Measurements from ENCODE around the gene TRPM8.

TRPM8 gene

DNA sequence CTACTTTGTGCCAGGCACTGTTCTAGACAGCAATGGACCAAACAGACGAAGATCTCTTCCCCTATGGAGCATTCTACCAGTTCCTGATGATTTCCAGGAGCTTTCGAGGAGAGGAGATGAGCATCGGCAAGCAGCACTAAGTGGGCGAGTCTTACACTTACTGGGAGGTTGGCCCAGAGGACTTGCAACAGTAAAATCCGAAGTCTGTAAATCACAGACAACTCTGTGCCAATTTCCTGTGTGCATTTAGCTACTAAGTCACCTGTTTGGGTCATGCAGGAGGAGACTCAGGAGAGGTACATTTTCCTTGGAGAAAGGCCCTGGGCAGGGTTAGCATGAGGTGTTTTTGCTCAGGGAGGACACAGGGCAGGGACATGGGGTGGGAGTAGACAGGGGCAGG is 58.9 kb downstream of the TRPM8 start:
- no peak for DNase-seq (ENCODE audit: low read depth in 2 of 2)

DNA sequence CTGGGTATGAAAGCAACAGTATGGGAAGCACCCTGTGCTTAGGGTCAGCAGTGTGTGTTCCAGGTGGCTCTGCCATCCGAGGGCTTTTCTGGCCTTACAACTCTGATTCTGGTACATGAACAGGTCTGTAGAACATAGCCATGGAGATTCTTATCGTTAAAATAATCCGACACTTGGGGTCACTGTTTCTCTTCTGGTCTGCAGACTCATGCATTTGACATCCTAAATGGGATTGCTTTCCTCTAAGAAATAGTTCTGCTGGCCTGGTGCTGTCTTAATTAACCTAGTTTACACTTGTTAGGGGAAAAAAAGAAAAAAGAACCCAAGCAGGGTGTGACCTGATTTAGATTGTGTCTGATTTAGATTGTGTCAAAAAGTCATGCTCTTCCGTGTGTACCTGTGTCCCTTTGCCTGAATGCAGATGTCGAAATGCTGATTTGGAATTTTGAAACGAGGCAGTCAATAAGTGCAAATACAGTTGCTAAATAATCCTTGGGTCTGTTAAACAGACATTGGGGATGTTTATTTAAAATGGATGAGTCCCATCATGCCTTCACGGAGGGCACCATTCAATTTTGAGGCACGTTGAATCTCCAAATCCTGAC is 59.6 kb downstream of the TRPM8 start:
- no peak for DNase-seq (ENCODE audit: low read depth in 2 of 2)

DNA sequence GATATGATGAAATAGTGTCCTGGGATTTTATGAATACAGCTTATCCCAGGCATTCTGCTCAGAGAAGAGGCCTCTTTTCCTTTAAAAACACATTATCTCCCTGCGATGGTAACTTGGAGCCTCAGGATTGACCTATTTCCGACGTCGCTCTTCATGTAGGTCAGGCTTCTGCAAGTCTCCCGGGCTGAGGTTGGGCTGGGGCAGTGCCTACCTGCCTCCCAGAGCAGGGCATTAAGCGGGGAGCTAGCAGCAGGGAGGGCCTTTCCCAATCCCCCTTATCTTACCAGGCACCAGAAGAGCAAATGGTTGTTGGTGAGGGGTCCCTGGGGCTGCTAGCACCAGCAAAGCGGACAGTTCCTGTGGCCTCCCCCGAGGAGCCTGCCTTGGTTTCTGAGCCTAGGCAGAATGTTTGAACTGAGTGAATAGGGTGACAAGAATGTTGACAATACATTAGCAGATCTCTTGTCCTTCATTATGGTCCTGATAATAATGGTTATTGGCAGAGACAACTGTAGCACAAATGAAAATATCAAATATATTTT is 60.2 kb downstream of the TRPM8 start:
- DNase-seq (ENCODE audit: low read depth in 2 of 2) = no peak

DNA sequence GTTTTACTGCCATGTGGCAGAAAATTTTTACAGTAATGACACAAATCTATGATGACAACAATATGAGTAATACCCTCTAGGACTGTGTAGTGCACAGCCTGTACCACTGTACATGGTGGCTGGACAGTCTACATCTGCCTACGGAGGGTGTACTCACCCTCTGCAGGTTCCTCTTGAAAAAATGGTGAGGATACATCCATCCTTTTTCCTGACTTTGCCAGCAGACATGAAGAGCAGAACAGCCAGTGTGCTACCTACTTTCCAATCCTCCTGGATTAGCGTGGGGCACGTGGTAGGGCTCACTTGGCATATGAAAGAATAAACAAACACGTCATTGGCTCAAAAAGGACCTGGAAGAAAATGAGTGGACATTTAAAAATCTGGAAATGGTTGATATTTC is 62.6 kb downstream of the TRPM8 start:
- DNase-seq (ENCODE audit: low read depth in 2 of 2) = no peak

DNA sequence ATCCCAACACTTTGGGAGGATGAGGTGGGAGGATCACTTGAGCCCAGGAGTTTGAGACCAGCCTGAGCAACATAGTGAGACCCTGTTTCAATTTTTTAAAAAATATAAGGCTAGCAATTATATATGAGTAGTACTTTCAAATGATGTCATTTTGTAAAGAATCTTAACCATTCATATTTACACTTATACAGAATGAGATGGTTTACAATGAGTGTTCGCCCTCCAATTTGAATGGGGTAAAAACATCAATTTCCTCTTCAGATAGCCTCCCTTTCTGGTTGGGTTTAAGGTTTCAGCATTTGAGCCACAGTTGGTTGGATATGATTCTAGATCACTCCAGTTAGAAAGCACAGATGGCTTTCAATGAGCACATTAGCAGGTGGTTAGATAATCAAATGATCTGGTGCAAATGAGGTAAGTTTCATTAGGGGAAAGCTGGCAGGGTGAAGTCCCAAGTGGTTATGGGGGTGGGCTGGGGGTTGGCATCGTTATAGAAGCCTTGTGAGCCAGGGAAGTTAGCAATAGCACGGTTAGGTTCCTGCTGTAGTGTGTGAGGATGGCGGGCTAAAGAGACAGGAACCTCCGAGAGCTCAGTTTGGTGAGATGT is 63.9 kb downstream of the TRPM8 start:
- DNase-seq (ENCODE audit: low read depth in 2 of 2) = no peak

DNA sequence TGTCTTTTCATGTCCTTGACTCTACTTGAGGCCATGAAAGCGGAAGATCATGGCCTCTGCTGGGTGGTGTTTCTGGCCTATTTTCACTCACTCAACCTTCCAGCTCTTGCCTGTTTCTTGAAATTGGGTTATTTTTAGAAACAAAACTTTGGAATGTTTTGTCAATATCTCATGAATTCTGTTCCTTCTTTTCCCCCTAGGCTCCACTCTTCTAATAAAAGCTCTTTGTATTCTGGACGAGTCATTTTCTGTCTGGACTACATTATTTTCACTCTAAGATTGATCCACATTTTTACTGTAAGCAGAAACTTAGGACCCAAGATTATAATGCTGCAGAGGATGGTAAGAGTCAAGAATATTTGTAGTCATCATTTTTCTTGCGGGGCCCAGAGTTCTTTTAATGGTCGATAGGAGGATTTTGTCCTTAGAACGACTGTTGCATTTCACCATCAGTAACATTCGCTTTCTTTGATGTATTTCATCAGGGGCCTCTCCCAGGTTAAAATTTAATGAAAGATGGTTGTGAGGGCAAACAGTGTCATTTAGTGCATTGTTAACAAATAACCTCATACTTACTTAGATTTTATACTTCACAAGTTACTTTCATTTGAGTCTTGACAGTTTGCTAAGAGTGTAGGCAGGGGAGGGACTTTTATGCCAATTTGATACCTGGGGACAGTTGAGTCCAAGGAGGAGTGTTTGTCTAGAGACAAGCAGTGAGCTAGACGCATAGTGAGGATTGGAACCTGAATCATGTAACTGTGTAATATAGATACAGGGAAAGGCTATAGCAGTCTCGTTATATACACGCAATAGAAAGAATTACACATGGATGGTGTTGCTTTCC is 64.6 kb downstream of the TRPM8 start:
- DNase-seq (ENCODE audit: low read depth in 2 of 2) = no peak

DNA sequence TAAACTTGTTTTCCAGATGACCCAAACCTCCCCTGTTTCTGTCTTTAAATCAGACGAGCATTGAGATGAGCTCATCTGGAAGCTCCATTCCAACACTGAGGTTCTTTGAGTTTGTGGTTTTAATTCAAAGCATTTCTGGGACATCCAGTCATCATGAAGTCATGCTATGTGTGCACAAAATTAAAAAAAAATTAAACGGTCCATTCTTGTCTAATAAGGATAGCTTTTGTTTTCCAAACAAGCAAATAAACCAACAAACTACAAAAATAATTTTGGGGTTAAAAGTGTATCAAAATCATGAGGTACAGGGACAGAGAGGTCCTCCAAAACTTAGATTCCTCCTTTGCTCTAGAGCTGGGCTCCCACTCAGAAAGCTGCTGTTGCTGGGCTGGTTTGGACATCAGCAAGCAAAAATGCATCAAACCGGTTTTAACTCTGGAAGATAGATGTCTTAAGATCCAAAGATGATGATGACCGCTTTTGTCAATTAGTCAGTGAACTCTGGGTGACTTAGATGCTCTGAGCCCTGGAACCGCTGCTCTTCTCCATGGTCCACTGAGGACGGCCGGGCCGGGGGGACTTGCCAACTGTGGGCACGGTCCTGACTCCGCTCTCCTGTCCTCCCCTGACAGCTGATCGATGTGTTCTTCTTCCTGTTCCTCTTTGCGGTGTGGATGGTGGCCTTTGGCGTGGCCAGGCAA is 65.4 kb downstream of the TRPM8 start:
- DNase-seq (ENCODE audit: low read depth in 2 of 2) = no peak

DNA sequence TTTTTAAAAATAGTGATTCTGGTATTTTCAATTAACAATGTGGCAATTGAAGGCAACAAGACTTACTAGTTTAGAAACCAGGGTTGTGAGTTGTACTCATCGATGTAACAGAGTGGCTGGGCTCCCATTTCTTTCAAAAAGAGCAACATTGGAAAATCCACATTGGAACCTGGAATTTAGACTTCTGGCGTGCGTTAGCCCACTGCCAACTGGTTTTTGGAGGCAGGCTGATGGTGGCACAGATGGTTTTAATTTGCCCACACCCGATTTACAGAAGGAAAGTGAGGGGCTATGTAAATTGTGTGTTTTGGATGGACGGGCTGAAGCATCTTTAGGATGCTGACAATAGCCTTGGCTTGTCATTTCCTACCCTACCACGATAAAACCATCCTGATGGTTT is 66.3 kb downstream of the TRPM8 start:
- no peak for DNase-seq (ENCODE audit: low read depth in 2 of 2)

DNA sequence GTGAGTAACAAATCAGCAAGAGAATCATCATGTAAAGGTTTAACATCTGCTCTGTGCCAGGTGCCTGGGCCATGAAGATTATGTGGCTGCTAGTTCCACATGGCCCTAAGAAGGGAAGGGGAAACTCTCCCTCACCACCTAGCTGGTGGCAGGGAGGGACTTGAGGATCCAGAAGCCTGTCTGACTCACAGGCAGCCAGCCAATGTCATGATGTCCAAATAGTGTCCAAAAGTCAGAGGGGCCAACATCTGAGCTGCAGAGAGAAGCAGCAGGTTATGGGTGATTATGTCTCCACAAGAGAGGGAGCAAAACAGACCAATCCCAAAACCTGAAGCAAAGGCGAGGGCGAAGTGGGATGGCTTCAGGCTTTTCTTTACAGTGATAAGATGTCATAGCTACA is 71.4 kb downstream of the TRPM8 start:
- no peak for DNase-seq (ENCODE audit: low read depth in 2 of 2)

DNA sequence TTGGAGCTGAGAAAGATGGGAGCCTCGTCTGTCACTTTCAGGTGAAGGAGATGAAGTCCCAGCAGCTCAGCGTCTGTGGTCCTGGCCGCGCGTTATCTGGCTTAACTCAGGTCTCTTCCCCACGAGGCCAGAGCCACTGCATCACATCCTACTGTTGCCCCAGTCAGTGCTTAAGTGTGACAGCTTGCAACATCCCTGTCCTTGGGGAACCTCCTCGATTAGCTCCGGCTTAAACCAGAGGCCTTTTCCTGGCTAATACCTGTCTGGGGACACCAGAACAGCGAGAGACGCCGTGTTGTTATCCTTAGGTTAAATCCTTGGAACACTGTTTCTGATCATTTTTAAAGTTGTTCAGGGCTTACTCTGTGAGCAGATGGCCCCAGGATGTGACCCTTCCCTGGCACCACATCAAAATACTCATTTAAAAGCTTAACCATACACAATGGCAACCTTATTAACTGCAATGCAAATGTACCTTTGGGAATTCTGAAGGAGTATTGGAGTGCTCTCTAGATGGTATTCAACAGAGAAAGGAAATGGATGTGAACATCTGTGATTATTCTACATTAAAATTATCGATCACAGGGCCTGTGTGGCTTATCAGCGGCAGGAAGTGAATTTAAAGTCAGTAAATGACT is 72.2 kb downstream of the TRPM8 start:
- DNase-seq (ENCODE audit: low read depth in 2 of 2) = no peak

DNA sequence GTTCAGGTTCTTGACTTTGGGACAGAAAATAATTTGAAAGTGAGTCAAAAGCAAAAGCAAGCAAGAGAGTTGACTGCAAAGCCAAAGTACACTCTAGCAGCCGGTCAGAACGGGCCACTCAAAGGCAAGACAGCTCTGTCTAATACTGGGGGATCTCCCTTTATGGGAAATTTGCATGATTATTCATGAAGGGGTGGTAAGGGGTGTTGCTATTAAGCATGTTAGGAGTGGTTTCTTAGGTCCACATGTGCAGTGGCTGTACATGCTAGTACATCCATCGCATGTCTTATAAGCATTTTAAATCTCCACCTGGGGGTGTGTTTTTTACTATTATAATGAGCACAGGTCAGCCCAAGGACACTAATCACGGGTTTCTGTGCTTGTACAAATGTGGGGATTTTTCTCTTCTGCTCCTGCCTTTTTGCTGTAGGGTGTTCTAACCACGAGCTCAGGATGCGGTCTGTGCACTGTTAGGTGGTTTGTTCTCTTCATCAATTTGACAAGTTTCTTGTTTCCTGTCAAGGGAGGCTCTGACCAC is 73.2 kb downstream of the TRPM8 start:
- DNase-seq (ENCODE audit: low read depth in 2 of 2) = no peak

DNA sequence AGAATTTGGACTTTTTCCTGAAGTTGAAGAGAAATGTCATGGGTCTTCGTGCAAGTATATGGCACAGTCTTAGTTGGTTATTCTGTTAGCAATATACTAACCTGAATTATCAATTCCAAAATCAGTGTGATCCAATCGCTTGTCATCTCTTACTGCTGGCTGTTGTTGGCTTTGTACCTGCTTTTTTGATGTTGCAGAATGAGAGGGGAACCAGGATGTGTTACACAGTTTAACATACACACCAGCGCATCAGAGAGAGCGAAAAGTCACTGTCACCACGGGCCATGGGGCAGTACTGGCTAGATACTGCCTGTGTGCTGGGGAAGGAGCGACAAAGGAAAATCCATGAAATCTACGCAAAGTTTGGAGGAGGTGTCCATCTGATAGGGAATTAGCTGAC is 74.0 kb downstream of the TRPM8 start:
- no peak for DNase-seq (ENCODE audit: low read depth in 2 of 2)

DNA sequence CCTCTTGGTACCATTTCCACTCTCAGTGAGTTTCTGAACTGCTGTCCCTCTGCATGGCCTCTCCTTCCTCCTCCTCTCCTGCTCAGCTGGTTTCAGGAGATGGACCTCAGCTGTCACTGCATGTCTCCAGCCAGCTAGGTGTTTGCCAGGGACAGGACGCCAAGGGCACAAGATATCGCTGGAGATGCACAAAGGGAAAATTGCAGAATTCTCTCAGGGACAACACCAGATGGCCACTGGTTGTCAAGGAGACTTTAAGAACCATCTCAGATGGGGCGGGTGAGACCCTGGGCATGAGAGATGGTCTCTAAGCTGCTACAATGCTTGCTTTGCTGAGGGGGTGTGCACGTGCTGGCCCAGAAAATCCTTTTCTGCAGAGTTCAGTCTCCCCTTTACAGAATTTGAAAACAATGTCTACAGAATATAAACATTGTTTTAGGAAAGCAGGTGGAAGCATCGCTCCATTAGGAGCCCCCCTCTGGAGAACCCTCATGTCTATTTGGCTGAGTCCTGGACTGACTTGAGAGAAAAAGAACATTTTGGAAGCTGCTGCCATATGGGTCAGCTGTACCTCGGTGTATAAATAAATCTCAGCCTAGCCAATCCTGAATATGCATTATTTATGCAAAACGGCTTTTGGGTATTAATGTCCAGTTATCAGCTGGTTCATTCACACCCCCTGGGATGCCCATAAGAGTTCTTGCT is 75.5 kb downstream of the TRPM8 start:
- no peak for DNase-seq (ENCODE audit: low read depth in 2 of 2)

DNA sequence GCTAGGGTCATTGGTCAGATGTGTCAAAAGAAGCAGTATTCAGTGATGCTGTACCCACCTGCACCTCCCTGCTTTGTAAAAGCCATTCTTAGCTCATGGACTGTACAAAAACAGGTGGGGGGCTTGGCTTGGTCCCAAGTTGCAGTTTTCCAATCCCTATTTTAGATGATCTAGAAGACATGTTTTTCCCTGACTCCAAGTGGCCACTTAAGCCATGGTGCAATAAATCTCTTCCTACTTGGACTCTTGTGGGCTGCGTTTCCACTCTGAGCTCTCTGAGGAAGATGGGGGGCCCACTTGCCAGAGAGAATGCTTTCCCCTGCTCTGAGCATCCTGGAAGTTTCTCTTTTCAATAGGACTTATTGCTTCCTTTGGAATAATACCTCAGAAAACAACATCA is 76.3 kb downstream of the TRPM8 start:
- DNase-seq (ENCODE audit: low read depth in 2 of 2) = no peak

DNA sequence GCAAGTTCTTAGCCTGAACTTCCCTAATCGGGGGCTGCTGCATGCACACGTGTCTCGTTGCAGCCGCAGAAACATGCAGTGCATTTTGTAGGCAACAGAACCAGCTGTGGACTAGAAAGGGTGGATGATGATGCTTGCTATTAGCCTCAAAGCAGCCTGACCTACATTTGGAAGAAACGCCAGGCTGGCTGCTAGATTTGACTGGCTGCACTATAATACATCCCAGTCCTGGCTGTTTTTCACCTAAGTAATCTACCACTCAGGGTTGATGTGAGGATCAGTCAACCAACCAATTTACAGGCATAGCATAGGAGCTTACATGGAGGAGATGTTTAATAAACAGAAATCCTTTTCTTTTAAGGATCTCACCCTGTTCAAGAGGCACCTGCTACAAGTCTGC is 77.0 kb downstream of the TRPM8 start:
- no peak for DNase-seq (ENCODE audit: low read depth in 2 of 2)

DNA sequence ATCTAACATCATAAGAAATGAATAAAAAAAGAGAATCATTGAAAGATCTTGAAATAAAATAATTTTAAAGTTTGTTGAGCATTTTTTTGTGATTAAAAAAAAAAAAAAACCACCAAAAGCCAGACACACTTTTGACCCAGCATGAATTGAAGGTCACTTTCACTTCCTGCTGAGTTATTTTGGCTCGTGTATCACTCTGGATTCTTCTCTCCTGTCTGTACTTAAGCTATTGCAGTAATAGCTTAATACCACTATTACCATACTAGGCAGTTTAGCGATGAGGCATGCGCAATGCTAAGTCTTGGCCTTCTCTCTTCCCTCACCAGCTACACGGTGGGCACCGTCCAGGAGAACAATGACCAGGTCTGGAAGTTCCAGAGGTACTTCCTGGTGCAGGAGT is 78.8 kb downstream of the TRPM8 start:
- no peak for DNase-seq (ENCODE audit: low read depth in 2 of 2)

DNA sequence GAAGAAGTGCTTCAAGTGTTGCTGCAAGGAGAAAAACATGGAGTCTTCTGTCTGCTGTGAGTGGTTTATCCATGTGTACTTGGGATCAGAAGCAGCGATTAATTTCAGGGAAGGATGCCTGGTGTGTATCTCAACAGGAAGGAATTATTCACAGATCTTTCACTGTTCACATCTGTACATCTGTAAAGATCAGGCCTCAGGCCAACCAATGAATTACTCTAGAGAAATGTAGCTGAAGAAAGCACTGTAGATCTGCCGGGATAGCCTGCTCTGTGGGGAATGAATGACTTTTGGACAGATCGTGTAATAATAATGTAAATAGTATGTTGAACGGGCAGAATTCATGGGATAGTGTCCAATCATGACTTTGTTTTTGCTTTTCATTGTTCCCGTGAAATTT is 79.3 kb downstream of the TRPM8 start:
- no peak for DNase-seq (ENCODE audit: low read depth in 2 of 2)

DNA sequence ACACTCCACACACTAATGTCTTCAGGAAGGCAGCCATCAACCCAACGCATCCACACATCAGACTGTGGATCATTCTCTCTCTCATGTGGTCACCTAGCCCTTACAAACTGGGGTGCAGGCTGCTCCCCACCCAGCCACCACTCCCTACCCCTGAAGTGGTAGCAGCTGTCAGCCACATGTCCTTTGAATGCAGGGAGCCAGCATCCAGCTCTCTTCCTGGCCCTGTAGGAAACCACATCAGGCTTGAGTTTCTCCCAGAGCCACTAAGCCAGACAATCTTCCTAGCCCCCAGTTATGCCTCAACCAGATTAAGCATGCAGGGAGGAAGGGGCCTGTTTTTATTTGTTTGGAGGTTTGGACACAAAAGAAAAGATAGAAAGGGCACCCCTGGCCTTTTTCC is 80.5 kb downstream of the TRPM8 start:
- DNase-seq (ENCODE audit: low read depth in 2 of 2) = no peak

DNA sequence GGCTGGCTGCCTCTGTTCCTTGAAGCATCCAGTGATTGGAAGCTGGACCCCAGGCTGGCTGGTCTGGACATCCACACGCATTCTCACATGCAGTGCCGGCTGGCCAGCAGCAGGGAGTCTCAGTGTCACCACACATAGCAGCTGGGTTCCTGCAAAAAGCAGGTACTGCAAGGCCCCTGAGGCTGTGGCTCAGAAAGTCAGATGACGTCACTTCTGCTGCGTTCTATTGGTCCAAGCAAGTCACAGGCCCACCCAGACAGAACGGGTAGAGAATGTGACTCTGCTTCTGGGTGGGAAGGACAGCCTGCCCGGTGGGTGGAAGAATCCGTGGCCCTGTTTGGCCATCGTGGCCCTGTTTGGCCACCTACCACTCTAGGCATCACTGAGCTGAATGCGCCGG is 82.0 kb downstream of the TRPM8 start:
- no peak for DNase-seq (ENCODE audit: low read depth in 2 of 2)

DNA sequence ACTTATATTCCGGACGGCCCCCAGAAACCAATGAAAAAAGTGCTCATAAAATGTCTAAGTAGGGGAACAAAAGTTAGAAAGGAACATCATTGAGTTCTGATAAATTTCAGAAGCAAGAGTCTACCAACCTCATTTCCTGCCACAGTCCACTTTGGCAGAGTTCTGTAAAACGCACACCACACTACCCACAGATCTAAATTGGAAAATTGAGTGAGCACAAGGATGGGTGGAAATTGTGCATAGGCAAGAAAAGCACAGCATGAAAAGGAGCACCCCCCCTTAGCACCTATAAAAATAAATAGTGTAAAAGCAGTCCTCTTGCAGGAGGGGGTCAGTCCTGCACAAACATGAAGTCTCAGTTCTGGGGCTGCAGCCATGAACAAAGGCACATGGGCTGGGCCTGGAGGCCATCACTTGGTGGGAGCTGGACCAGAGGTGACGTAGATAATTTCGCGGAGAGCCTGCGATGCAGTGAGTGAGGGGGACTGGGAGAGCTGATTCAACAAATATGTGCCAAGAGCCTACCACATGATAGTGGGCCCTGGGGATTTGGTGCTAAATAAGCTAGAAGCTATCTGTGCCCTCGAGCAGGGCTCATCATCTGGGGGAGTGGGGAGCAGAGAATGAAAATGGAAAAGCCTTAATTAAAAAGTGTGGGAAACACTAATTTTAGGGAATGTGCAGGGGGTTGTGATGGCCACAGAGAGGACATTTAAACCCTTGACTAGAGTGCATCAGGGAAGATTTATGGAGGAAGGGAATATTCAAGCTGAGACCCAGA is 84.4 kb downstream of the TRPM8 start:
- DNase-seq (ENCODE audit: low read depth in 2 of 2) = no peak

Data from stimulated activated CD4-positive, alpha-beta T cell treated with anti-CD3 and anti-CD28 coated beads, Interleukin-1b, Interleukin-23, amount 100 ng/mL, for 4 hours (primary cell).